Uterus (tissue), 4 donors: ENCODE data around the gene NOC3L. TPM values are rescaled to one million over a fixed set of nuclear protein-coding genes. Genes with fewer than 3 reads are reported as not detected.

Source experiments
- DNase-seq, 2 donors: peaks; one replicate each; pipeline ENCODE4 v3.0.0-alpha.2; 2019 to 2020
- H3K27ac ChIP-seq, 2 donors: fragments of 200-600 bp; sonication (generic); 1 replicate in 1 of 2; 2 replicates in 1 of 2; pipeline ENCODE4 v1.5.1; 2016 to 2018
- H3K27me3 ChIP-seq, 2 donors: fragments of 200-600 bp; sonication (generic); one replicate each; pipeline ENCODE4 v1.5.1; 2018 to 2019; ENCODE audit warnings: control low read depth in 1 of 2
- H3K36me3 ChIP-seq, 2 donors: fragments of 200-600 bp; sonication (generic); one replicate each; pipeline ENCODE4 v1.5.1; 2019; ENCODE audit warnings: control low read depth in 1 of 2
- H3K4me1 ChIP-seq, 2 donors: fragments of 200-600 bp; sonication (generic); one replicate each; pipeline ENCODE4 v1.5.1; 2018 to 2019; ENCODE audit warnings: control low read depth in 1 of 2
- H3K4me3 ChIP-seq, 2 donors: fragments of 200-600 bp; sonication (generic); 1 replicate in 1 of 2; 2 replicates in 1 of 2; pipeline ENCODE4 v1.5.1; 2018 to 2019; ENCODE audit warnings: mild to moderate bottlenecking in 1 of 2
- H3K9me3 ChIP-seq, 2 donors: fragments of 200-600 bp; sonication (generic); one replicate each; pipeline ENCODE4 v1.5.1; 2019; ENCODE audit warnings: control low read depth in 1 of 2
- CTCF ChIP-seq, 4 experiments: fragments of 200-600 bp in 2 of 4; fragments of 450-650 bp in 2 of 4; sonication (generic) in 2 of 4; IDR thresholded peaks; one replicate each; pipeline ENCODE4 v1.5.1; 2016 to 2019; ENCODE audit warnings: antibody characterized with exemption in 4 of 4, mild to moderate bottlenecking in 2 of 4, moderate library complexity in 1 of 4
- POLR2A ChIP-seq, 2 donors: fragments of 450-650 bp; IDR thresholded peaks; one replicate each; pipeline ENCODE4 v1.6.1; 2016; ENCODE audit warnings: antibody characterized with exemption in 2 of 2, mild to moderate bottlenecking in 1 of 2, moderate library complexity in 1 of 2
- intact Hi-C: fragments of 100-400 bp; cut with DNase I; formaldehyde crosslinking; loops from one replicate; pipeline ENCODE4 v1.15.1; 2023; ENCODE audit warnings: low total_unique reads
- total RNA-seq, 4 donors: library from RNA; depleted of rRNA in 3 of 4; stranded (reverse); fragments of >200 nt in 3 of 4; gene quantifications; one replicate each; pipeline versions ENCODE4 v1.1.0 to v1.2.4, GENCODE V29; 2014 to 2023
- donor health status: DM: yes; HTN: yes; CAD: no.

Gene NOC3L
- total RNA-seq, 4 donors from 2014 or later: 6.2 to 48.7 (median 16.7) TPM

- Histone ChIP-seq H3K4me3 (no peak overlapping the region), H3K4me1 (no peaks in the 10 kb centered on the region), H3K27me3 (no peaks in the 10 kb centered on the region), H3K36me3 (no peaks in the 10 kb centered on the region), H3K9me3 (no peaks in the 10 kb centered on the region), H3K27ac (no peak overlapping the region)
- DNase-seq: no peak
- TF ChIP-seq POLR2A (IDR thresholded peaks at IDR 0.05) (no peak), CTCF (IDR thresholded peaks at IDR 0.05) (no peak)
- intact Hi-C loops: no loop called here
These were observed 53.9 kb downstream of the NOC3L start for GRCh38 chr10:94308866-94309265.

GRCh38 chr10:94307046-94307615 lies 55.6 kb downstream of the NOC3L start:
- H3K27ac ChIP-seq: no peak overlapping the region
- no peaks in the 10 kb centered on the region for H3K27me3 ChIP-seq
- no peaks in the 10 kb centered on the region for H3K4me1 ChIP-seq
- H3K36me3 ChIP-seq: no peaks in the 10 kb centered on the region
- H3K4me3 ChIP-seq: no peak overlapping the region
- TF ChIP-seq POLR2A (IDR thresholded peaks at IDR 0.05) (no peak), CTCF (IDR thresholded peaks at IDR 0.05) (no peak)
- DNase-seq: no peak
- intact Hi-C loops: no loop called here
- H3K9me3 ChIP-seq: no peaks in the 10 kb centered on the region

- H3K4me1 ChIP-seq: no peaks in the 10 kb centered on the region
- DNase-seq: no peak
- no peaks in the 10 kb centered on the region for H3K36me3 ChIP-seq
- H3K4me3 ChIP-seq: no peak overlapping the region
- no peaks in the 10 kb centered on the region for H3K27me3 ChIP-seq
- no peak overlapping the region for H3K27ac ChIP-seq
- H3K9me3 ChIP-seq: no peaks in the 10 kb centered on the region
- intact Hi-C loops: no loop called here
- TF ChIP-seq CTCF (IDR thresholded peaks at IDR 0.05) (no peak), POLR2A (IDR thresholded peaks at IDR 0.05) (no peak)
These were observed 58.8 kb downstream of the NOC3L start for GRCh38 chr10:94303929-94304328.

- Histone ChIP-seq H3K4me3 (no peak overlapping the region), H3K9me3 (no peaks in the 10 kb centered on the region), H3K36me3 (no peaks in the 10 kb centered on the region), H3K27me3 (no peaks in the 10 kb centered on the region), H3K27ac (no peak overlapping the region), H3K4me1 (no peaks in the 10 kb centered on the region)
- intact Hi-C loops: no loop called here
- TF ChIP-seq CTCF (IDR thresholded peaks at IDR 0.05) (no peak), POLR2A (IDR thresholded peaks at IDR 0.05) (no peak)
- DNase-seq: no peak
These were observed 62.7 kb downstream of the NOC3L start for GRCh38 chr10:94300042-94300441.

- TF ChIP-seq POLR2A (IDR thresholded peaks at IDR 0.05) (no peak), CTCF (IDR thresholded peaks at IDR 0.05) (no peak)
These were observed 63.3 kb downstream of the NOC3L start for GRCh38 chr10:94299417-94299816.

More at GRCh38 chr10:94299417-94299816, 63.3 kb downstream of the NOC3L start:
- no peaks in the 10 kb centered on the region for H3K27me3 ChIP-seq
- no peak overlapping the region for H3K4me3 ChIP-seq
- H3K4me1 ChIP-seq: no peaks in the 10 kb centered on the region
- H3K9me3 ChIP-seq: no peaks in the 10 kb centered on the region
- no peak for DNase-seq
- intact Hi-C loops: no loop called here
- no peak overlapping the region for H3K27ac ChIP-seq
- H3K36me3 ChIP-seq: no peaks in the 10 kb centered on the region
